ENCODE measurements around the gene ATOH1.
A peak's percentile ranks its signal among the peaks of the same experiment; 100 is the strongest.

Gene ATOH1, protein sequence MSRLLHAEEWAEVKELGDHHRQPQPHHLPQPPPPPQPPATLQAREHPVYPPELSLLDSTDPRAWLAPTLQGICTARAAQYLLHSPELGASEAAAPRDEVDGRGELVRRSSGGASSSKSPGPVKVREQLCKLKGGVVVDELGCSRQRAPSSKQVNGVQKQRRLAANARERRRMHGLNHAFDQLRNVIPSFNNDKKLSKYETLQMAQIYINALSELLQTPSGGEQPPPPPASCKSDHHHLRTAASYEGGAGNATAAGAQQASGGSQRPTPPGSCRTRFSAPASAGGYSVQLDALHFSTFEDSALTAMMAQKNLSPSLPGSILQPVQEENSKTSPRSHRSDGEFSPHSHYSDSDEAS

DNA sequence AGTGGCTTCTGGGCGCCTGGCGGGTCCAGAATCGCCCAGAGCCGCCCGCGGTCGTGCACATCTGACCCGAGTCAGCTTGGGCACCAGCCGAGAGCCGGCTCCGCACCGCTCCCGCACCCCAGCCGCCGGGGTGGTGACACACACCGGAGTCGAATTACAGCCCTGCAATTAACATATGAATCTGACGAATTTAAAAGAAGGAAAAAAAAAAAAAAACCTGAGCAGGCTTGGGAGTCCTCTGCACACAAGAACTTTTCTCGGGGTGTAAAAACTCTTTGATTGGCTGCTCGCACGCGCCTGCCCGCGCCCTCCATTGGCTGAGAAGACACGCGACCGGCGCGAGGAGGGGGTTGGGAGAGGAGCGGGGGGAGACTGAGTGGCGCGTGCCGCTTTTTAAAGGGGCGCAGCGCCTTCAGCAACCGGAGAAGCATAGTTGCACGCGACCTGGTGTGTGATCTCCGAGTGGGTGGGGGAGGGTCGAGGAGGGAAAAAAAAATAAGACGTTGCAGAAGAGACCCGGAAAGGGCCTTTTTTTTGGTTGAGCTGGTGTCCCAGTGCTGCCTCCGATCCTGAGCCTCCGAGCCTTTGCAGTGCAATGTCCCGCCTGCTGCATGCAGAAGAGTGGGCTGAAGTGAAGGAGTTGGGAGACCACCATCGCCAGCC, at the start of gene ATOH1:
TSS of gene ATOH1 (plus strand) at position 422 of the 663 bp plus-strand sequence. CDS start at position 596, 174 bp downstream.
- in situ Hi-C loops (cut with HindIII; ENCODE audit: low sequenced_read_pairs) = no loop called here
- TF ChIP-seq, protein P1, sequence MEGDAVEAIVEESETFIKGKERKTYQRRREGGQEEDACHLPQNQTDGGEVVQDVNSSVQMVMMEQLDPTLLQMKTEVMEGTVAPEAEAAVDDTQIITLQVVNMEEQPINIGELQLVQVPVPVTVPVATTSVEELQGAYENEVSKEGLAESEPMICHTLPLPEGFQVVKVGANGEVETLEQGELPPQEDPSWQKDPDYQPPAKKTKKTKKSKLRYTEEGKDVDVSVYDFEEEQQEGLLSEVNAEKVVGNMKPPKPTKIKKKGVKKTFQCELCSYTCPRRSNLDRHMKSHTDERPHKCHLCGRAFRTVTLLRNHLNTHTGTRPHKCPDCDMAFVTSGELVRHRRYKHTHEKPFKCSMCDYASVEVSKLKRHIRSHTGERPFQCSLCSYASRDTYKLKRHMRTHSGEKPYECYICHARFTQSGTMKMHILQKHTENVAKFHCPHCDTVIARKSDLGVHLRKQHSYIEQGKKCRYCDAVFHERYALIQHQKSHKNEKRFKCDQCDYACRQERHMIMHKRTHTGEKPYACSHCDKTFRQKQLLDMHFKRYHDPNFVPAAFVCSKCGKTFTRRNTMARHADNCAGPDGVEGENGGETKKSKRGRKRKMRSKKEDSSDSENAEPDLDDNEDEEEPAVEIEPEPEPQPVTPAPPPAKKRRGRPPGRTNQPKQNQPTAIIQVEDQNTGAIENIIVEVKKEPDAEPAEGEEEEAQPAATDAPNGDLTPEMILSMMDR (IDR thresholded peaks at IDR 0.05; ENCODE audit: low read depth, low read length, missing control alignments) = no peak
- H3K4me3 ChIP-seq (ENCODE audit: low read depth, low read length) = peak within 1 kb of the TSS; percentile 41
- DNase-seq (ENCODE audit: low read depth) = peak; percentile 1

DNA sequence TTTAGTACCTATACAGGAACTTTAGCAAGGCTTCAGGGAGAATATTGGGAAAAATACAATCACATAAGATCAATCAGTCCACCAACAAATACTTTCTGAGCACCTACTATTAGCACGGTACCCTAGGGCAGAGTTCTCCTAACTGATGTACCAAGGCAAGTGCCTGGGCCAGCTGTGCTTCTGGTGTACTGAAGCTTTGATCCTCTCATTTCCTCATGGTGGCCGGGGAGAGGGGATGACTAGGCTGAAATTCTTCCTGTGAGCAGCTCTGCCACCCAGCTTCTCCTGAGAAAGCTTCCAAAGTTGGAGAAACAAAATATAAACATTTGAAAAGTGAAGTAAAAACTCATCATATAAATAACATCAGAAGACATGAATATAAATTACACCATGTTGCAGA, 49.3 kb upstream of the ATOH1 start:
- H3K4me3 ChIP-seq (ENCODE audit: low read depth, low read length) = no peak overlapping the region
- in situ Hi-C loops (cut with HindIII; ENCODE audit: low sequenced_read_pairs) = no loop called here
- no peak for DNase-seq (ENCODE audit: low read depth)
- TF ChIP-seq, protein P1 (IDR thresholded peaks at IDR 0.05; ENCODE audit: low read depth, low read length, missing control alignments) = no peak

DNA sequence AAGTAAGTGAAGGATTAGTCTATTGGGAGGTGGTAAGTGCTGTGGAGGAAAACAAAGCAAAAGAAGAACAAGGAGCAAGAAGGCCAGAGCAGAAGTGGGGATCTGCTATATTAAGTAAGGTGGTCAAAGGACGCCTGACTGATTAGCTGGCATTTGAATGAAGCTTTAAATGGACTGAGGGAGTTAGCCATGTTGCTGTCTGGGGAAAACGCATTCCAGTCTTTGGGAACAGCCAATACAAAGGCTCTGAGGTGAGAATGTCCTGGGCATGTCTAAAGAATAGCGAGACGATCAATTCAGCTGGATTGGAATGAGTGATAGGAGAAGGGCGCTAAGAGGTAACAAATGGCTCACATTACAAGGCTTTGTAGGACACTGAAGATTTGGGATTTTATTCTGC, 48.5 kb upstream of the ATOH1 start:
- in situ Hi-C loops (cut with HindIII; ENCODE audit: low sequenced_read_pairs) = no loop called here
- no peak overlapping the region for H3K4me3 ChIP-seq (ENCODE audit: low read depth, low read length)
- TF ChIP-seq, protein P1 (IDR thresholded peaks at IDR 0.05; ENCODE audit: low read depth, low read length, missing control alignments) = no peak
- DNase-seq (ENCODE audit: low read depth) = no peak

DNA sequence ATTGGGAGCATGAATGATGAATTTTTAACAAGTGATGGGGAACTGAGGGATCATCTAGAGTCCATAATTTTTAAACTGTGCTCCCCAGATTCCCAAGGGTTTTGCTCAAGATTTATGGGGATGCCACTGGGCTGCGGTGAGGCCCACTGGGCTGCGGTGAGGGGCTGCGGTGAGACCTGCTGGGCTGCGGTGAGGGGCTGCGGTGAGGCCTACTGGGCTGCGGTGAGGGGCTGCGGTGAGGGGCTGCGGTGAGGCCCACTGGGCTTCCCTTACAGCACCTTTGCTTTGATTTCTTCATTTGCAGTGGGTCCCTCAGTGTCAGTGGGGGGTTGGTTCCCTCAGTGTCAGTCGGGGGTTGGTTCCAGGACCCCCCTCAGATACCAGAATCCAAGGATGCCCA, 47.4 kb upstream of the ATOH1 start:
- H3K4me3 ChIP-seq (ENCODE audit: low read depth, low read length) = no peak overlapping the region
- in situ Hi-C loops (cut with HindIII; ENCODE audit: low sequenced_read_pairs) = no loop called here
- TF ChIP-seq, protein P1 (IDR thresholded peaks at IDR 0.05; ENCODE audit: low read depth, low read length, missing control alignments) = no peak
- DNase-seq (ENCODE audit: low read depth) = no peak

DNA sequence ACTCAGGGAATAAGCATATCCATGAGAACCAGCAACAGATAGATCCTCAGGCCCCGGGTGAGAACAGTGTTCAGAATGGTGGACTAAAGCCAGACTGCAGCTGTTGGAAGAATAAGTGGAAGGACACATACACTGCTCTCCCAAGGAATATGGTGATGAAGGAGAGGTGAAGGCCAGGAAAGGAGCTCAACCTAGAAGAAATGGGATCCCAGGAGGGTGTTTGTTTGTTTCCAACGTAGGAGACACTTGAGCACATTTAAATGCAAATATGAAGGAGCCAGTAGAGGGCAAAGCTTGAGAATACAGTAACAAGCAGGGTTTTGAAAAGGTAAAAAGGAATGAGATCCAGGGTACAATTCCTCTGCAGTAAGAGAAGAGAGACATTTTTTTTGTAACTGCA, 42.4 kb upstream of the ATOH1 start:
- no peak overlapping the region for H3K4me3 ChIP-seq (ENCODE audit: low read depth, low read length)
- TF ChIP-seq, protein P1 (IDR thresholded peaks at IDR 0.05; ENCODE audit: low read depth, low read length, missing control alignments) = no peak
- in situ Hi-C loops (cut with HindIII; ENCODE audit: low sequenced_read_pairs) = no loop called here
- no peak for DNase-seq (ENCODE audit: low read depth)

DNA sequence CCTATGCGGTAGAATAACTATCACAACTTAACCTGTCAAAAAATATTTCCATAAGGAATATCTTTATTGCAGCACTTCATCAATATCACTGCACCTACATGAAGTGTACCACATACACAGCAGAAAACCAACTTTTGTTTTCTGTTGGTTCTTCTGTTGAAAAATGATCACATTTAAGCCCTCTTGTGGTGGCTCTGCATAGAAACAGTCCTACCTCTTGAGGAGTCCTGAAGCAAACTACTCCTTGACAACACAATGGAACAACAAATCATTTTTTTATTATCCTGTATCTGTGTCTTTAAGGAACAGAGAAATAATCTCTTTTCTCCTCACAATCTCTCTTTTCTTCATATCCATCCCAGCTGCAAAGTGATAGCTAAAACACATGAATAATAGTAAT, 39.8 kb upstream of the ATOH1 start:
- in situ Hi-C loops (cut with HindIII; ENCODE audit: low sequenced_read_pairs) = no loop called here
- peak; percentile 9 for DNase-seq (ENCODE audit: low read depth)
- H3K4me3 ChIP-seq (ENCODE audit: low read depth, low read length) = no peak overlapping the region
- TF ChIP-seq, protein P1 (IDR thresholded peaks at IDR 0.05; ENCODE audit: low read depth, low read length, missing control alignments) = peak; percentile 68
